IMR-90 (cell line): ENCODE data around the gene PAQR4. TPM values are rescaled to one million over a fixed set of nuclear protein-coding genes. Genes with fewer than 3 reads are reported as not detected.

ENCODE experiments used
- ATAC-seq: fragments of 200-7000 bp; cut with Tn5 transposase; 2 replicates; pipeline ENCODE4 v1.9.1; 2020; ENCODE audit warnings: low read depth, mild to moderate bottlenecking, moderate library complexity
- BruUV-seq: library from RNA; stranded (reverse); fragments of 400-500 nt; replicated peaks from 2 replicates; lab custom pipeline; 2021; lab: Mats Ljungman, UMichigan
- CTCF ChIA-PET: fragments of 300-600 bp; formaldehyde crosslinking; extraction: SDS; loops from one replicate; lab custom pipeline; 2021; ENCODE audit warnings: antibody characterized with exemption; lab: Yijun Ruan, JAX
- POLR2A ChIA-PET: fragments of 300-600 bp; sonication (Branson Sonifier 250); formaldehyde crosslinking; loops from one replicate; lab custom pipeline; 2022; ENCODE audit warnings: antibody characterized with exemption; ENCODE audit not compliant: unreplicated experiment; lab: Charles Lee
- DNase-seq: peaks from one replicate; pipeline ENCODE4 v3.0.0; 2013
- H2AFZ ChIP-seq: replicated peaks from 2 replicates; pipeline ENCODE3; 2013; ENCODE audit warnings: low read length, mild to moderate bottlenecking; ENCODE audit not compliant: poor library complexity
- H2AK5ac ChIP-seq: 2 replicates; pipeline ENCODE4 v1.6.1; 2013; ENCODE audit warnings: low read depth, low read length, inconsistent platforms
- H2AK9ac ChIP-seq: replicated peaks from 2 replicates; pipeline ENCODE3; 2013; ENCODE audit warnings: mild to moderate bottlenecking, low read depth, low read length, moderate library complexity; ENCODE audit not compliant: poor library complexity
- H2BK120ac ChIP-seq: 2 replicates; pipeline ENCODE4 v1.6.1; 2013; ENCODE audit warnings: low read depth, low read length, inconsistent platforms
- H2BK15ac ChIP-seq: 3 replicates; pipeline ENCODE4 v1.6.1; 2013; ENCODE audit warnings: low read depth, low read length, inconsistent platforms
- H2BK20ac ChIP-seq: 2 replicates; pipeline ENCODE4 v1.6.1; 2013; ENCODE audit warnings: low read depth, mild to moderate bottlenecking, inconsistent platforms, low read length, moderate library complexity
- H2BK5ac ChIP-seq: 2 replicates; pipeline ENCODE4 v1.6.1; 2013; ENCODE audit warnings: mild to moderate bottlenecking, low read depth, low read length, inconsistent platforms; ENCODE audit not compliant: poor library complexity, severe bottlenecking
- H3K14ac ChIP-seq: replicated peaks from 2 replicates; pipeline ENCODE4 v1.6.1; 2013; ENCODE audit warnings: low read depth, low read length, inconsistent platforms
- H3K18ac ChIP-seq: 2 replicates; pipeline ENCODE4 v1.6.1; 2013; ENCODE audit warnings: low read depth, low read length, control low read depth
- H3K23ac ChIP-seq: 2 replicates; pipeline ENCODE4 v1.6.1; 2013; ENCODE audit warnings: low read depth, low read length, inconsistent platforms
- H3K27ac ChIP-seq: 2 replicates; pipeline ENCODE4 v1.5.1; 2013; ENCODE audit warnings: mild to moderate bottlenecking, control low read depth, low read length; ENCODE audit not compliant: insufficient read depth
- H3K27me3 ChIP-seq: 2 replicates; pipeline ENCODE4 v1.6.1; 2013; ENCODE audit warnings: low read length; ENCODE audit not compliant: control insufficient read depth, insufficient read depth
- H3K36me3 ChIP-seq: 2 replicates; pipeline ENCODE4 v1.6.1; 2013; ENCODE audit warnings: low read length, mixed read lengths; ENCODE audit not compliant: control insufficient read depth, insufficient read depth
- H3K4ac ChIP-seq: 2 replicates; pipeline ENCODE4 v1.6.1; 2013; ENCODE audit warnings: low read depth, low read length, inconsistent platforms
- H3K4me1 ChIP-seq: 2 replicates; pipeline ENCODE4 v1.6.1; 2013; ENCODE audit warnings: low read length, mixed read lengths; ENCODE audit not compliant: control insufficient read depth, insufficient read depth
- H3K4me2 ChIP-seq: 2 replicates; pipeline ENCODE4 v1.6.1; 2013; ENCODE audit warnings: low read depth, mild to moderate bottlenecking, control low read depth, low read length, moderate library complexity
- H3K4me3 ChIP-seq: 2 replicates; pipeline ENCODE4 v1.5.1; 2013; ENCODE audit warnings: low read depth, mild to moderate bottlenecking, control low read depth, low read length, moderate library complexity; ENCODE audit not compliant: insufficient read depth
- H3K56ac ChIP-seq: 2 replicates; pipeline ENCODE4 v1.6.1; 2013; ENCODE audit warnings: low read length, inconsistent platforms; ENCODE audit not compliant: insufficient read depth; ENCODE audit errors: extremely low read depth
- H3K79me1 ChIP-seq, 2 experiments: 2 replicates each; pipeline ENCODE4 v1.6.1; 2013; ENCODE audit warnings: low read length in 2 of 2, inconsistent platforms in 1 of 2, low read depth in 1 of 2
- H3K9ac ChIP-seq: 2 replicates; pipeline ENCODE4 v1.6.1; 2013; ENCODE audit warnings: low read depth, low read length, control low read depth
- H3K9me1 ChIP-seq: 2 replicates; pipeline ENCODE4 v1.6.1; 2013; ENCODE audit warnings: low read length, inconsistent platforms; ENCODE audit not compliant: insufficient read depth
- H3K9me3 ChIP-seq: 2 replicates; pipeline ENCODE4 v1.6.1; 2013; ENCODE audit warnings: low read length; ENCODE audit not compliant: control insufficient read depth, insufficient read depth
- H4K20me1 ChIP-seq: 2 replicates; pipeline ENCODE4 v1.6.1; 2013; ENCODE audit warnings: low read length, inconsistent platforms; ENCODE audit not compliant: insufficient read depth
- H4K5ac ChIP-seq: 2 replicates; pipeline ENCODE4 v1.6.1; 2013; ENCODE audit warnings: mild to moderate bottlenecking, low read depth, low read length, control low read depth
- H4K8ac ChIP-seq, 2 experiments: 2 replicates each; pipeline ENCODE4 v1.6.1; 2013; ENCODE audit warnings: low read depth in 2 of 2, low read length in 2 of 2, control low read depth in 1 of 2, inconsistent platforms in 1 of 2
- H4K91ac ChIP-seq: 2 replicates; pipeline ENCODE4 v1.6.1; 2013; ENCODE audit warnings: low read depth, low read length, inconsistent platforms; ENCODE audit not compliant: insufficient read depth
- BHLHE40 ChIP-seq: fragments of 150-350 bp; IDR thresholded peaks from 2 replicates; pipeline ENCODE4 v1.6.1; 2016; ENCODE audit warnings: mild to moderate bottlenecking, low read depth, low read length
- CHD1 ChIP-seq: IDR thresholded peaks from 2 replicates; pipeline ENCODE4 v1.6.1; 2012; ENCODE audit warnings: low read depth, low read length, improper control_type of control experiment
- FOS ChIP-seq: fragments of 150-350 bp; IDR thresholded peaks from 2 replicates; pipeline ENCODE4 v1.6.1; 2016; ENCODE audit warnings: low read depth, low read length
- MAZ ChIP-seq: IDR thresholded peaks from 2 replicates; pipeline ENCODE4 v1.6.1; 2012; ENCODE audit warnings: low read depth, mild to moderate bottlenecking, low read length, improper control_type of control experiment, moderate library complexity, borderline replicate concordance
- MXI1 ChIP-seq: IDR thresholded peaks from 2 replicates; pipeline ENCODE4 v1.6.1; 2012; ENCODE audit warnings: low read depth, mild to moderate bottlenecking, low read length, moderate library complexity, borderline replicate concordance
- NFE2L2 ChIP-seq: fragments of 150-350 bp; IDR thresholded peaks from 2 replicates; pipeline ENCODE4 v1.6.1; 2016; ENCODE audit warnings: low read depth, mild to moderate bottlenecking, low read length
- POLR2A ChIP-seq: IDR thresholded peaks from 2 replicates; pipeline ENCODE4 v1.6.1; 2012; ENCODE audit warnings: mild to moderate bottlenecking, low read depth, low read length
- RAD21 ChIP-seq: IDR thresholded peaks from 2 replicates; pipeline ENCODE4 v1.6.1; 2012; ENCODE audit warnings: low read length, improper control_type of control experiment
- RCOR1 ChIP-seq: IDR thresholded peaks from 2 replicates; pipeline ENCODE4 v1.6.1; 2012; ENCODE audit warnings: mild to moderate bottlenecking, low read length, improper control_type of control experiment; ENCODE audit not compliant: insufficient replicate concordance
- RFX5 ChIP-seq: IDR thresholded peaks from 2 replicates; pipeline ENCODE4 v1.8.0; 2012; ENCODE audit warnings: low read depth, mild to moderate bottlenecking, low read length, moderate library complexity
- SMC3 ChIP-seq: fragments of 150-350 bp; IDR thresholded peaks from 2 replicates; pipeline ENCODE4 v1.6.1; 2016; ENCODE audit warnings: low read depth, mild to moderate bottlenecking, antibody characterized with exemption, low read length, moderate library complexity
- WGBS, 2 experiments: methylation state at CpG; one replicate each; pipeline versions ENCODE4 v1.1.5 to v1.1.7; 2013; ENCODE audit warnings: missing lambda C conversion rate in 2 of 2; ENCODE audit not compliant: insufficient read length in 1 of 2; ENCODE audit errors: extremely low coverage in 2 of 2; 5-methylcytosine and 5-hydroxymethylcytosine counted together
- dilution Hi-C: fragments of 300-500 bp; cut with HindIII; formaldehyde crosslinking; loops from one replicate; pipeline ENCODE4 v1.14.3; 2018; ENCODE audit warnings: low sequenced_read_pairs; ENCODE audit not compliant: unreplicated experiment
- in situ Hi-C: fragments of 300-500 bp; cut with MboI; formaldehyde crosslinking; loops from 3 replicates; pipeline ENCODE4 v1.14.3; 2019; ENCODE audit warnings: low sequenced_read_pairs, inconsistent platforms, mixed read lengths
- intact Hi-C: fragments of 100-400 bp; cut with micrococcal nuclease; formaldehyde crosslinking; loops from 2 replicates; pipeline ENCODE4 v1.10.0; 2022
- polyA plus RNA-seq, 3 experiments: library from polyadenylated mRNA; depleted of rRNA; stranded (reverse); fragments of >200 nt; gene quantifications; 2 replicates each; pipeline ENCODE4 v1.2.3, GENCODE V29; 2012; ENCODE audit warnings: low replicate concordance in 1 of 3
- total RNA-seq: library from RNA; depleted of rRNA; stranded (reverse); fragments of >200 nt; gene quantifications from 2 replicates; pipeline ENCODE4 v1.2.3, GENCODE V29; 2012
- TF ChIP-seq, protein P1 (sequence below): conservative IDR thresholded peaks from 2 replicates; pipeline ENCODE4 v1.5.1; 2012; ENCODE audit warnings: mild to moderate bottlenecking, low read depth, low read length, improper control_type of control experiment

The PAQR4 gene
- total and polyA plus RNA-seq, 2 of the 4 experiments (the other 2 are of a cell fraction): 2.2 to 10.0 TPM

- Histone ChIP-seq H3K23ac (no peak overlapping the region), H3K4me2 (no peak overlapping the region), H3K56ac (no peak overlapping the region), H3K27me3 (peaks cover 37% of the 10 kb centered on the region), H2AFZ (no peak overlapping the region), H2BK120ac (no peak overlapping the region), H4K5ac (no peak overlapping the region), H2AK5ac (no peak overlapping the region), H2BK20ac (no peak overlapping the region), H3K14ac (no peak overlapping the region), H2AK9ac (no peak overlapping the region), H3K9me3 (no peaks in the 10 kb centered on the region), H3K27ac (no peak overlapping the region), H3K18ac (no peak overlapping the region), H3K79me1 (no peaks in the 10 kb centered on the region), H4K20me1 (0 out of 2 replicates have a peak, but pooled peaks cover 8% of the 10 kb centered on the region), H3K4me3 (no peak overlapping the region), H3K9ac (no peak overlapping the region), H2BK15ac (no peak overlapping the region), H4K91ac (no peak overlapping the region), H3K9me1 (0 out of 2 replicates have a peak, but pooled peaks cover 3% of the 10 kb centered on the region), H3K36me3 (peaks cover 16% of the 10 kb centered on the region), H3K4ac (no peak overlapping the region), H3K4me1 (no peaks in the 10 kb centered on the region), H4K8ac (no peak overlapping the region), H2BK5ac (no peak overlapping the region)
- 40% methylated on average over 8 of the region's 11 CpGs; no CpG with 5 or more reads in 1 of the 2 experiments for WGBS, 2 experiments
- BruUV-seq: no TSS peak
- intact Hi-C loops: no loop called here
- DNase-seq (no peak), ATAC-seq (no peak)
- no peak for TF ChIP-seq CHD1
- TF ChIP-seq NFE2L2: no peak
- TF ChIP-seq MAZ: no peak
- no peak for TF ChIP-seq RCOR1
- TF ChIP-seq MXI1: no peak
- TF ChIP-seq RAD21: no peak
- TF ChIP-seq SMC3: no peak
- no peak for TF ChIP-seq POLR2A
- no peak for TF ChIP-seq BHLHE40
- TF ChIP-seq FOS: no peak
- no peak for TF ChIP-seq RFX5
- TF ChIP-seq, protein P1, sequence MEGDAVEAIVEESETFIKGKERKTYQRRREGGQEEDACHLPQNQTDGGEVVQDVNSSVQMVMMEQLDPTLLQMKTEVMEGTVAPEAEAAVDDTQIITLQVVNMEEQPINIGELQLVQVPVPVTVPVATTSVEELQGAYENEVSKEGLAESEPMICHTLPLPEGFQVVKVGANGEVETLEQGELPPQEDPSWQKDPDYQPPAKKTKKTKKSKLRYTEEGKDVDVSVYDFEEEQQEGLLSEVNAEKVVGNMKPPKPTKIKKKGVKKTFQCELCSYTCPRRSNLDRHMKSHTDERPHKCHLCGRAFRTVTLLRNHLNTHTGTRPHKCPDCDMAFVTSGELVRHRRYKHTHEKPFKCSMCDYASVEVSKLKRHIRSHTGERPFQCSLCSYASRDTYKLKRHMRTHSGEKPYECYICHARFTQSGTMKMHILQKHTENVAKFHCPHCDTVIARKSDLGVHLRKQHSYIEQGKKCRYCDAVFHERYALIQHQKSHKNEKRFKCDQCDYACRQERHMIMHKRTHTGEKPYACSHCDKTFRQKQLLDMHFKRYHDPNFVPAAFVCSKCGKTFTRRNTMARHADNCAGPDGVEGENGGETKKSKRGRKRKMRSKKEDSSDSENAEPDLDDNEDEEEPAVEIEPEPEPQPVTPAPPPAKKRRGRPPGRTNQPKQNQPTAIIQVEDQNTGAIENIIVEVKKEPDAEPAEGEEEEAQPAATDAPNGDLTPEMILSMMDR: no peak
- dilution Hi-C loops: no loop called here
- POLR2A ChIA-PET: no interaction called here
- CTCF ChIA-PET: no interaction called here
- in situ Hi-C loops: no loop called here
Observed at GRCh38 chr16:2952679-2953078, 16.5 kb upstream of the PAQR4 start.
